ENCODE results near the gene TTBK1. TPM values are rescaled to one million over a fixed set of nuclear protein-coding genes. Genes with fewer than 3 reads are reported as not detected.

Gene TTBK1
- total and polyA plus RNA-seq, 10 of the 15 experiments (the other 5 are each of a cell fraction or from before 2014, with no cell fraction given): 0.05 to 0.27 TPM; not detected in 8

GRCh38 chr6:43313813-43314212 lies 70.5 kb downstream of the TTBK1 start:
- Histone ChIP-seq H3K9ac (ENCODE audit: control insufficient read depth, insufficient read depth, low read length) (no peak overlapping the region), H2AFZ (ENCODE audit: control insufficient read depth, low read depth, low read length) (no peak overlapping the region), H3K79me2 (ENCODE audit: control insufficient read depth, insufficient read depth, low read length) (no peaks in the 10 kb centered on the region), H3K36me3 (ENCODE audit: control insufficient read depth in 2 of 2, insufficient read depth in 2 of 2, low read length in 1 of 2) (no peaks in the 10 kb centered on the region), H4K20me1 (ENCODE audit: control insufficient read depth, insufficient read depth) (no peaks in the 10 kb centered on the region), H3K9me3 (replicated peaks; ENCODE audit: control insufficient read depth, insufficient read depth, low read length) (no peaks in the 10 kb centered on the region), H3K4me1 (ENCODE audit: control insufficient read depth, insufficient read depth, low read length) (peaks cover 22% of the 10 kb centered on the region), H3K27ac (ENCODE audit: control insufficient read depth, insufficient read depth) (no peak overlapping the region), H3K27me3 (replicated peaks in 1 of 2; ENCODE audit: control insufficient read depth in 2 of 2, insufficient read depth in 2 of 2, low read length in 1 of 2) (no peaks in the 10 kb centered on the region), H3K4me3 (no peak overlapping the region), H3K4me2 (ENCODE audit: control insufficient read depth, insufficient read depth) (no peak overlapping the region)
- POLR2A ChIA-PET: interaction anchor here (0.8 to 1.1 kb wide), 5 partner anchors 9 to 82 kb away, joined by 3 to 5 read pairs (median 3); partner anchors contain the start of gene ZNF318
- 0% methylated on average over 1 of the region's 1 CpG for WGBS (ENCODE audit: insufficient coverage, insufficient replicate concordance, low lambda C conversion rate, missing lambda C conversion rate)
- CTCF ChIA-PET: interaction anchor here (0.9 to 4.6 kb wide), 9 partner anchors 9 to 85 kb away, joined by 3 to 28 read pairs (median 5); partner anchors contain the start of gene DNPH1
- intact Hi-C loops (cut with micrococcal nuclease; ENCODE audit: unreplicated experiment) (no loop called here), in situ Hi-C loops (cut with MboI) (no loop called here)
- SMC1A ChIA-PET (ENCODE audit: uncharacterized antibody, unreplicated experiment): interaction anchor here (0.7 to 8.8 kb wide), 12 partner anchors 8 to 62 kb away, joined by 3 to 90 read pairs (median 3); no protein-coding TSS in a partner anchor
- TF ChIP-seq IRF5 (IDR thresholded peaks at IDR 0.05; ENCODE audit: borderline replicate concordance) (no peak), RELB (IDR thresholded peaks at IDR 0.05; ENCODE audit: low read depth) (no peak), ZNF384 (IDR thresholded peaks at IDR 0.05; ENCODE audit: borderline replicate concordance, low read depth, low read length) (no peak), HCFC1 (IDR thresholded peaks at IDR 0.05; ENCODE audit: low read length) (no peak)
- no TSS peak for BruUV-seq (replicated peaks)
- RAD21 ChIA-PET (ENCODE audit: unreplicated experiment): interaction anchor here (1.0 to 1.7 kb wide), 3 partner anchors 25 to 69 kb away, joined by 3 to 6 read pairs (median 4); no protein-coding TSS in a partner anchor
- FAIRE-seq (no peak), DNase-seq (ENCODE audit: low read depth, low spot score) (no peak), ATAC-seq (peak; percentile 50)

All from GM12878 (cell line).